Fibroblast of peridontal ligament (primary cell): ENCODE measurements around the gene P4HB.

Source experiments
- DNase-seq: peaks from one replicate; pipeline ENCODE4 v3.0.0-alpha.2; 2010; ENCODE audit errors: extremely low read depth

P4HB gene

GRCh38 chr17:81868674-81869220, 8.4 kb upstream of the P4HB start:
- DNase-seq = peak; percentile 71

DNA sequence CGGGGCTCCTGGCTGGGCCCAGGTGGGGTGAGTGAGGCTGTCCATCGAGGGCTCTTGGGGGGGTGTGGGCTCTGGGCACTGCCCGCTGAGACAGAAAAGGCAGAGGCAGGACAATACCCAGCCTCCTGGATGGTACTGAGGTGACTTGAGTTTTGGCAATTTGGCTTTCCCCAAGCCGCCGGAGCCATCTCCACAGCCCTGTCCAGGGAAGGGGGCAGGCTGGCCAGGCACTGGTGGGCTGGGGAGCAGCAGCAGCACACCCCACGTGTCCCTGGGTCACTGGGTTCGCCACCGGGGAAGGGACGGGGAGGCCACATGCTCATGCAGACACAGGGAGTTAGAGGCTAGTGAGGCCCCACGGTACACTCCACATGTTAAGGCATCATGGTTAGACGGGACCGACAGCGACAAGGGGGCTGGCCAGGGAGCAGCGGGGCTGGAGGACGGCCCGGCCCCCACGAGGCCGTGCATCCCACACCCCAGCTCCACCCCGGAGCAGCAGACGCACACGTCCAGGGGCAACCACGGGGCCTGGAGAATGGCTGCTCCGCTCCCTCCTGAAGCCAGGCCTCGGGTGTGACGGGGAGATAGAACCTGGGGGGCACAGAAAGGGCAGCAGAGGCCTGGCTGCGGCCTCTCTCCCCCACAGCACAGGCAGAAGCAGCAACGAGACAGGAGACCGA, 7.8 kb upstream of the P4HB start:
- DNase-seq = no peak

DNA sequence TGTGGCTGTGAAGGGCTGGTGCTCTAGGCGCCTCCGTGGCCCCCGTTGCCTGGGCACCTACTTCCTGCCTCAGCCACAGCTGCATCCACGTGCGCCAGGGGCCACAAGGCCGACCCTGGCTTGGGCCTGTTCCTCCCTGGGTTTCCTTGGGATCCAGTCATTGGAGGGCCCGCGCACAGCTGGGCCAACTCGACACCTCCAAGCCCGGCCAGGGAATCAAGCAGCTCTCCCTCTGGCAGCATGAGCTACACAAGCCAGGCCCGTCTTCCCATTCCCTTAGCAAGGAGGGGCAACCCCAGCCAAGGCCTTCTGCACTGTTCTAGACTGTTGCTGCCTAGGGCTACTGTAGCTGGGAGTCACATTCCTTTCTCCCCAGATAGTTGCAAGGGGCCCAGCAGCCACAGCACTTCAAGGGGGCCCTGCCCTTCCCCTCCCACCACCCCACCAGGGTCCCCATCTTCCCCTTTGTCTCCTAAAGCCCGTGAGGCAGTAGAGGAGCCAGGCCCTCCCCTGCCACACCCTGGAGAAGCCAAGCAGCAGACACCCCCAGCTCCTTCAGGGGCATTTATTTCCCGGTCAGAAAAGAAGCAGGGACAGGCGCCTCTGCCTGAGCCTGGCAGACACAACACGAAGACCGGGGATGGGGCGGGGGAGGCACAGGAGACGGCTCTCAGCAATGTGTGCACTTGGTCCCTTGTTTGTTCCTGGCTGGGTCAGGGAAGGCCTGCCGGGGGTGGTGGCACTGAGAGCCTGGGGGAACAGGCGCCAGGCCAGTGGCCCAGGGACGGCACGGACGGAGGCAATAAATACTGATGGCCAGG, 7.0 kb upstream of the P4HB start:
- no peak for DNase-seq

GRCh38 chr17:81866440-81867169, 6.3 kb upstream of the P4HB start:
- no peak for DNase-seq

GRCh38 chr17:81865733-81866439, 5.6 kb upstream of the P4HB start:
- DNase-seq = peak; percentile 9

- DNase-seq = no peak
Measured at GRCh38 chr17:81865358-81865732, 5.0 kb upstream of the P4HB start.

DNA sequence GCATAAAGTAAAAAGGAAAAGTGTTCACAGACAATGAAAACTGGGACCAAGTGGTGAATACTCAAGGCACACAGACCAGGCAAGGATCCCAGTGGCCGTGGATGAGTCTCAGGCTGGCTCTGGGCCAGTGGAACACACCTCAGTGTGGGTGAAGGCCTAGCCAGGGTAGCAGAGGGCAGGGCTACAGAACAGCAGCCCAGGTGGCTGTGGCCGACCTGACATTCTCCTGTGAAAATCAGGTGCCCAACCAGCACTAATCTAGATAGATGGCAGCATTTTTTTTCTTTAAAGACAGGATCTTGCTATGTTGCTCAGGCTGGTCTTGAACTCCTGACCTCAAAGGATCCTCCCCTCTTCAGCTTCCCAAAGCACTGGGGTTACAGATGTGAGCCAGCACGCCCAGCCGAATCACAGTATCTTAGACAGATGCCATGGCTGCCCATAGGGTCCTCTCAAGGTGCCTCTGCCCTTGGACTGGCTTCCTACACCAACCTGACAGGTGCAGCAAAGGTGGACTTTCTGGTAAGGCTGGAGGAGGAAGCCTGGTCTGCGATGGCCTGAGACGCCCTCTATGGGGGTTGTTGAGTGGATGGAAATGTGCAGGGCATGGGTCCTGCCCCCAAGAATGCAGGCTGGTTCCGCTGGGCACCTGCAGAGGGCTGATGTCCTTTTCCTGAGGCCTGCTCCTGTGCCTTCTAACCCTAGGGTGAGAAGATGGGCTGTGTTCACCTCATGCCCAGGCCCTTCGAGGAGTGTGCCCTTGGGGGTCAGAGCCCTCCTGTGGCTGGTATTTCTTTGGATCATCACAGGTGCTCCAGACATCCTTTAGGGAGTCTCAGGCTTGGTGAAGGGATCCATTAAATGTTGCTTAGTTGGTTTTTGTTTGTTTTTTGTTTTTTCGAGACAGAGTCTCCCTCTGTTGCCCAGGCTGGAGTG, 3.8 kb upstream of the P4HB start:
- DNase-seq = no peak

DNA sequence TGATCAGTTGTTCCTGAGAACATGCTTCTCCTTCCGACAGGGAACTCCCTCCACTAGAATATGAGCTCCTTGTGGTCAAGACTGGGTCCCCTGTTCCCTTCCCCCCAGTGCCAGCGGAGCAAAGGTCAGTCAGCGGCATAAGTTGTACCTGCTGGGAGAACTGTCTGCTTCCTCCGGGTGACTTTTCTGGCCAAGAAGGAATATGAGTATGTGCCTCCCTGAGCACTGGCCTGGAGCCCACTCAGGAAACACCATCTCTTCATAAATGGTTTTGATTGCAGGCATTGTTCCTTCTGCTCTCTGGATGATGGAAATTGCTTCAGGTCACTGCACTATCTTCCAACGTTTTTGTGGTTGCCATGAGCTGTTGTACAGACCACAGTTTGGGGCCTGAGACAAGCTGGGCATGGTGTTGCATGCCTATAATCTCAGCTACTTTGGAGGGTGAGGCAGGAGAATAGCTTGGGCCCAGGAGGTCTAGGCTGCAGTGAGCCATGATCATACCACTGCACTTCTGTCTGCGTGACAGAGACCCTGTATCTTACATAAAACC, 2.9 kb upstream of the P4HB start:
- DNase-seq = peak; percentile 17

GRCh38 chr17:81860756-81861568, 627 bp upstream of the P4HB start:
- DNase-seq = peak; percentile 100

- peak; percentile 25 for DNase-seq
Measured at GRCh38 chr17:81858967-81859905, 1.1 kb downstream of the P4HB start.

DNA sequence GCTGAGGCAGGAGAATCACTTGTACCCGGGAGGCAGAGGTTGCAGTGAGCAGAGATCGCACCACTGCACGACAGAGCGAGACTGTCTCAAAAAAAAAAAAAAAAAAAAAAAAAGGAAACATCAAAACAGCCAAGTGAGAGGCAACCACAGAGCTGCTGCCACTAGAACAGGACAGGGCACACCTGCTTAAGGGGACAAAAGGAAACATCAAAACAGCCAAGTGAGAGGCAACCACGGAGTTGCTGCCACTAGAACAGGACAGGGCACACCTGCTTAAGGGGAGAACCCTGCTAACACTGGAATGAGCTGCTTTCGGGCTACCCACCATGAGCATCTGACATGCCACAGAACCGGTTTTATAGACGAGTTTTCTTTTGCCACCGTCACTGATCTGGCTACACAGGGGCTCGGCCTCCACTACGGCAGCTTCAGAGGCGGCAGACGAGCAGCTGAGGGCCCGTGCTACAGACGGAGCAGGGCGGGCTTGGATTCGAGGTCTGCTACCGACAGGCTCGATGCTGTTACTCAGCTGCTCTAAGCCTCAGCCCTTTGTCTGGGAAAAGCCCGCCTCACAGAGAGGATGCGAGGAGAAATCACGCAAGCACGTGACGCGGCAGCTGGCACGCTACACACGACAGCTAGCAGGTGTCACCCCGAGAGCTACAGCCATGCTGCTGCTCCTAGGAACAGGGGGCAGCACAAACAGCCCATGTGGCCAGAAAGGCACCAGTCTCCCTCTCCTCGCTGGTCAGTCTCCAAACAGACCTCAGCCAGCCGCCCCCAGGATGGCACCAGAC, 2.0 kb downstream of the P4HB start:
- DNase-seq = no peak

GRCh38 chr17:81854974-81855774, 5.2 kb downstream of the P4HB start:
- no peak for DNase-seq

DNA sequence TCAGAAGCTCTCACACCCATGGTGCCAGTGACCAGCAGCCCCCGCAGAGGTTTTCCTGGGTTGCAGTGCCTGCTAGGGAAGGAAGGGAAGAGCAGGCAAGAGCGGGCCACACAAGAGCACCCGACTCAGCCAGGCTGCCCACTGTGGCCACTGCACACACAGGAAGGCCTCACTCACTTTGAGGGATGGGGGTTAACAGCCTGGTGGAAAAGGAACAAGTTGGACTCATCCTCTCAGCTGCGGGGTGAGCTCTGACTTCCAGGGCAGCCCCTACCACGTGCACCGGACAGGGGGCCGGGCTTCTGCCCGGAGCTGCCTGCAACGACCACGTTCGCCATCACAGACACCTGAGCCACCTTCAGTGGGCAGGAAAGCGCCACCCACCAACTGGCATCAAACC, 8.1 kb downstream of the P4HB start:
- DNase-seq = no peak

DNA sequence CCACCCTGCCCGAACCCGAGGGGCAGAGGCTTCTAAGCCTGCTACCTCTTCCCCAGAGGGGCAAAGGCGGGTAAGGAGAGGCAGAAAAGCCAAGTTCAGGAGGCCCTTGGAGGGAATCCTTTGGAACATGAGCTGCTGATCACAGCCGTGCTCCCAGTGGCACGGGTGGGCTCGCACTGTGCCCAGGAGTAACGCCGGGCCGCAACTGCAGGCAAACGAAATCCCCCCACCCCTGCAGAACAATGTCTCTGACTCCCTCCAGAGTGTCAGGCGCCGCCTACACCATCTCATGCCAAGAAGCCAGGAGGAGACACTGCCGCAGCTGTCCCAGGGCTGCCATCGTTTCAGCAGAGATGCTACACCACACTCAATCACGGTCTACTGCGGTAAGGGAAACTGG, 8.9 kb downstream of the P4HB start:
- no peak for DNase-seq

DNA sequence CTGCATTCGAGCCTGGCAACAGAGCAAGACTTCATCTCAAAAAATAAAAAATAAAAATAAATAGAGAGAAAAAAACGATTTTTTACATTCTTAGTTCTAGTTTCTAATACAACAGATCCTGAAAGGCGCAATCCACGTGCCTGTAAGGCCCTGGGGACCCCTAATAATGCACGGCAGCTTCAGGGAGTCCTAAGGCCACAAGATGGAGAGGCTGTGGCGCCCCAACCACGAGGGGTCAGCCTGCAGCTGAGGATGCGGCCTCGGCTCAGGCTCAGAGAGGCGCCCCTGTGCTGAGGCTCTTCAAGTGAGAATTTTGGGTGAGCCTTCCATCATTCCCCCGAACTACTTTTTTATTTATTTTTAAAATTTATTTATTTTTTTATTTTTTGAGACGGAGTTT, 10.9 kb downstream of the P4HB start:
- no peak for DNase-seq
